Caco-2 (cell line): ENCODE data around the gene RASD2. TPM values are rescaled to one million over a fixed set of nuclear protein-coding genes. Genes with fewer than 3 reads are reported as not detected.

Source experiments
- BruUV-seq: library from RNA; stranded (reverse); fragments of 400-500 nt; replicated peaks from 2 replicates; lab custom pipeline; 2021; lab: Mats Ljungman, UMichigan
- CTCF ChIA-PET: fragments of 300-600 bp; sonication (Branson Sonifier 250); formaldehyde crosslinking; loops from one replicate; lab custom pipeline; 2022; ENCODE audit warnings: antibody characterized with exemption; lab: Charles Lee
- POLR2A ChIA-PET: fragments of 300-600 bp; sonication (Branson Sonifier 250); formaldehyde crosslinking; loops from one replicate; lab custom pipeline; 2022; ENCODE audit warnings: antibody characterized with exemption; lab: Charles Lee
- DNase-seq, 2 experiments: peaks; one replicate each; pipeline versions ENCODE4 v3.0.0 to v3.0.0-alpha.2; 2020 to 2022
- H3K27me3 ChIP-seq: replicated peaks from 2 replicates; pipeline ENCODE4 v1.6.0; 2011; ENCODE audit warnings: low read length; ENCODE audit not compliant: control insufficient read depth, insufficient read depth
- H3K36me3 ChIP-seq: 2 replicates; pipeline ENCODE4 v1.5.1; 2011; ENCODE audit warnings: low read length; ENCODE audit not compliant: control insufficient read depth, insufficient read depth
- H3K4me1 ChIP-seq: fragments of 250-450 bp; sonication (Bioruptor Pico); 2 replicates; pipeline ENCODE4 v1.5.1; 2020; ENCODE audit warnings: mild to moderate bottlenecking
- H3K4me3 ChIP-seq: 2 replicates; pipeline ENCODE4 v1.5.1; 2011; ENCODE audit warnings: low read depth, mild to moderate bottlenecking, control low read depth, low read length
- H3K9me3 ChIP-seq: fragments of 250-450 bp; sonication (Bioruptor Pico); 2 replicates; pipeline ENCODE4 v1.5.1; 2020; ENCODE audit warnings: mild to moderate bottlenecking, moderate library complexity
- H3K27ac Mint-ChIP-seq: one replicate; pipeline ENCODE4 v1.8.0; 2022; ENCODE audit warnings: mixed read lengths; ENCODE audit not compliant: unreplicated experiment
- H3K27me3 Mint-ChIP-seq: one replicate; pipeline ENCODE4 v1.8.0; 2022; ENCODE audit warnings: mixed read lengths; ENCODE audit not compliant: insufficient read depth, unreplicated experiment
- H3K36me3 Mint-ChIP-seq: one replicate; pipeline ENCODE4 v1.8.0; 2022; ENCODE audit warnings: mild to moderate bottlenecking, mixed read lengths; ENCODE audit not compliant: insufficient read depth, unreplicated experiment
- H3K4me1 Mint-ChIP-seq: one replicate; pipeline ENCODE4 v1.8.0; 2022; ENCODE audit warnings: low read depth, mixed read lengths; ENCODE audit not compliant: unreplicated experiment
- H3K4me3 Mint-ChIP-seq: one replicate; pipeline ENCODE4 v1.8.0; 2022; ENCODE audit warnings: mild to moderate bottlenecking, moderate library complexity, mixed read lengths; ENCODE audit not compliant: unreplicated experiment
- H3K9me3 Mint-ChIP-seq: one replicate; pipeline ENCODE4 v1.8.0; 2022; ENCODE audit warnings: mixed read lengths; ENCODE audit not compliant: unreplicated experiment
- intact Hi-C: fragments of 100-400 bp; cut with micrococcal nuclease; formaldehyde crosslinking; loops from one replicate; pipeline ENCODE4 v1.10.0; 2022; ENCODE audit not compliant: unreplicated experiment
- total RNA-seq: library from RNA; stranded (reverse); gene quantifications from 2 replicates; pipeline ENCODE4 v1.2.3, GENCODE V29; 2022
- TF ChIP-seq, protein P1 (sequence below), 2 experiments: fragments of 200-600 bp in 1 of 2; IDR thresholded peaks; 1 replicate in 1 of 2; 2 replicates in 1 of 2; pipeline versions ENCODE4 v1.5.1 to v1.8.0; 2011 to 2022; ENCODE audit warnings: antibody characterized with exemption in 1 of 2, control low read depth in 1 of 2, inconsistent platforms in 1 of 2, low read depth in 1 of 2, low read length in 1 of 2, mild to moderate bottlenecking in 1 of 2, moderate library complexity in 1 of 2; ENCODE audit not compliant: insufficient read depth in 1 of 2, severe bottlenecking in 1 of 2, unreplicated experiment in 1 of 2

The RASD2 gene
- total RNA-seq, 1 experiment from 2014 or later, result 0.09 TPM

DNA sequence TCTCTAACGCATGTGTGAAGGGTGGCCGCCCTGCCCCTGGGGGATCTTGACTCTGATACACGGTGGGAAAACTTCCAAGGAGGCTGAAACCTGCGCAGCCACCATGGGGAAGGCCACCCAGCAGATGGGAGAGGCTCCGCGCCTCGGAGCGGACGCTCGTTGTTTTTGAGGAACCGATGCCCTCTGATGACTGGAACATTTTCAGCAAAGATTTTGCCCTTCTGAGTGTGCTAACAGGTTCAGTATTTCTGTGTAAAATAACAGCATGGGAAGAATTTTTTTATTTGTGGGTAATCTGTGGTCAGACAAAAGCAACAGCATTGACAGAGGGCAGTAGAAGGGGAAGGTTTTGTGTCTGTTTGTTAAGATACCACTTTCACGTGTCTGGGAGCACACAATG is 59.8 kb downstream of the RASD2 start:
- no peak for DNase-seq
- Histone ChIP-seq H3K9me3 (no peaks in the 10 kb centered on the region), H3K4me3 (no peak overlapping the region), H3K27me3 (no peaks in the 10 kb centered on the region), H3K4me1 (peaks cover 9% of the 10 kb centered on the region), H3K36me3 (no peaks in the 10 kb centered on the region)
- Mint-ChIP-seq H3K9me3 (no peaks in the 10 kb centered on the region), H3K36me3 (no peaks in the 10 kb centered on the region), H3K4me3 (no peak overlapping the region), H3K27ac (no peak overlapping the region), H3K27me3 (no peaks in the 10 kb centered on the region), H3K4me1 (peaks cover 7% of the 10 kb centered on the region)
- CTCF ChIA-PET, result no interaction called here
- no TSS peak for BruUV-seq
- TF ChIP-seq, protein P1, sequence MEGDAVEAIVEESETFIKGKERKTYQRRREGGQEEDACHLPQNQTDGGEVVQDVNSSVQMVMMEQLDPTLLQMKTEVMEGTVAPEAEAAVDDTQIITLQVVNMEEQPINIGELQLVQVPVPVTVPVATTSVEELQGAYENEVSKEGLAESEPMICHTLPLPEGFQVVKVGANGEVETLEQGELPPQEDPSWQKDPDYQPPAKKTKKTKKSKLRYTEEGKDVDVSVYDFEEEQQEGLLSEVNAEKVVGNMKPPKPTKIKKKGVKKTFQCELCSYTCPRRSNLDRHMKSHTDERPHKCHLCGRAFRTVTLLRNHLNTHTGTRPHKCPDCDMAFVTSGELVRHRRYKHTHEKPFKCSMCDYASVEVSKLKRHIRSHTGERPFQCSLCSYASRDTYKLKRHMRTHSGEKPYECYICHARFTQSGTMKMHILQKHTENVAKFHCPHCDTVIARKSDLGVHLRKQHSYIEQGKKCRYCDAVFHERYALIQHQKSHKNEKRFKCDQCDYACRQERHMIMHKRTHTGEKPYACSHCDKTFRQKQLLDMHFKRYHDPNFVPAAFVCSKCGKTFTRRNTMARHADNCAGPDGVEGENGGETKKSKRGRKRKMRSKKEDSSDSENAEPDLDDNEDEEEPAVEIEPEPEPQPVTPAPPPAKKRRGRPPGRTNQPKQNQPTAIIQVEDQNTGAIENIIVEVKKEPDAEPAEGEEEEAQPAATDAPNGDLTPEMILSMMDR (IDR thresholded peaks at IDR 0.05; ENCODE audit: insufficient read depth in 1 of 2, low read depth in 1 of 2, low read length in 1 of 2, severe bottlenecking in 1 of 2, unreplicated experiment in 1 of 2), result no peak
- intact Hi-C loops, result no loop called here
- POLR2A ChIA-PET, result no interaction called here

DNA sequence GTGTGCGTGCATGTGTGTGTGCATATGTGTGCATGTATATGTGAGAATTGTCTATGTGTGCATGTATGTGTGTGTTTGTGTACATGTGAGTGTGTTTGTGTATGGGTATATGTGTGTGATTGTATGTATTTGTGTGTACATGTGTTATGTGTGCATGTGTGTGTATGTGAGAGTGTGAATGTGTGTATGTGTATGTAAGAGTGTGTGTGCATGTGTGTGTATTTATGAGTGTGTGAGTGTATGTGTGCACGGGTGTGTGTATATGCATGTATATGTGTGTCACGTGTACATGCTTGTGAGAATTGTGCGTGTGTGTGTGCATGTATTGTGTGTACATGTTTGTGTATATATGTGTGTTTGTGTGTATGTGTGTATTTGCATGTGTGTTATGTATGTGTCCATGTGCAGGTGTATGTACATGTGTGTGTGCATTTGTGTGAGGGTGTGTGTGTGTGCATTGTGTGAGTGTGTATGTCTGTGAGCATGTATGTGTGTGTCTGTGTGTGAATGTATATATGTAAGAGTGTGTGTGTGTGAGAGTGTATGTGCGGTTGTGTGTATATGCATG is 60.5 kb downstream of the RASD2 start:
- POLR2A ChIA-PET, result no interaction called here
- CTCF ChIA-PET, result no interaction called here
- Mint-ChIP-seq H3K9me3 (no peaks in the 10 kb centered on the region), H3K4me3 (no peak overlapping the region), H3K27me3 (no peaks in the 10 kb centered on the region), H3K4me1 (peaks cover 3% of the 10 kb centered on the region), H3K27ac (no peak overlapping the region), H3K36me3 (no peaks in the 10 kb centered on the region)
- intact Hi-C loops, result no loop called here
- no peaks in the 10 kb centered on the region for H3K36me3 ChIP-seq
- peaks cover 3% of the 10 kb centered on the region for H3K4me1 ChIP-seq
- no peak for DNase-seq
- no peaks in the 10 kb centered on the region for H3K27me3 ChIP-seq
- BruUV-seq, result no TSS peak
- H3K4me3 ChIP-seq, result no peak overlapping the region
- H3K9me3 ChIP-seq, result no peaks in the 10 kb centered on the region
- TF ChIP-seq, protein P1 (IDR thresholded peaks at IDR 0.05; ENCODE audit: insufficient read depth in 1 of 2, low read depth in 1 of 2, low read length in 1 of 2, severe bottlenecking in 1 of 2, unreplicated experiment in 1 of 2), result no peak

DNA sequence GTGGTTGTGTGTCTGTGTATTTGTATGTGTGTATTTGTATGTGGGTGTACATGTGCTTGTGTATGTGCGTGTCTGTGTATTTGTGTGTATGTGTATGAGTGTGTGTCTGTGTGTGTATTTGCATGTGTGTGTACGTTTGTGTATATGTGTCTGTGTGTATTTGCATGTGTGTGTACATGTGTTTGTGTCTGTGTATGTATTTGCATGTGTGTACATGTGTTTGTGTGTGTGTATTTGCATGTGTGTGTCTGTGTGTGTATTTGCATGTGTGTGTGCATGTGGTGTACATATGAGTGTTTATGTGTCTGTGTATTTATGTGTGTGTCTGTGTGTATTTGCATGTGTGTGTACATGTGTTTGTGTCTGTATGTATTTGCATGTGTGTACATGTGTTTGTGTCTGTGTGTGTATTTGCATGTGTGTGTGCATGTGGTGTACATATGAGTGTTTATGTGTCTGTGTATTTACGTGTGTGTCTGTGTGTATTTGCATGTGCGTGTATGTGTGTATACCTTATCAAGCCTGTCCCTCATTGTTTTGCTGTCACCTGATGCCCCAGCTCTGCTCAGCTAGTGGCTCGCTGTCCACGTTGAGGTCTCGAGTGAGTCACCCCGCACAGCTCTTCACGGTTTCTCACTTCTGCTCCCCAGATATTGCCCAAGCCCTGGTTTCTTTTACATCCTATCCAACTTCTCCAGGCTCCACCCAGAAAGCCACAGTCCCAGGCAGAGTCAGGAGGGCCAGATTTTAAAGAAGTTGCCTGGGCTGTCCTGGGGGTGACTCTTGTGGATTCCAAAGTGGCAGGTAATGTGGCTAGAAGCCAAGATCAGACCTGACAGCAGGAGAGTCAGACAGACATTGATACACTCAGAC is 61.3 kb downstream of the RASD2 start:
- POLR2A ChIA-PET, result no interaction called here
- Mint-ChIP-seq H3K4me3 (no peak overlapping the region), H3K9me3 (no peaks in the 10 kb centered on the region), H3K27ac (no peak overlapping the region), H3K4me1 (no peaks in the 10 kb centered on the region), H3K36me3 (no peaks in the 10 kb centered on the region), H3K27me3 (no peaks in the 10 kb centered on the region)
- no TSS peak for BruUV-seq
- Histone ChIP-seq H3K4me3 (no peak overlapping the region), H3K4me1 (no peaks in the 10 kb centered on the region), H3K36me3 (no peaks in the 10 kb centered on the region), H3K27me3 (no peaks in the 10 kb centered on the region), H3K9me3 (no peaks in the 10 kb centered on the region)
- no peak for DNase-seq
- TF ChIP-seq, protein P1 (IDR thresholded peaks at IDR 0.05; ENCODE audit: insufficient read depth in 1 of 2, low read depth in 1 of 2, low read length in 1 of 2, severe bottlenecking in 1 of 2, unreplicated experiment in 1 of 2), result no peak
- CTCF ChIA-PET, result no interaction called here
- intact Hi-C loops, result no loop called here

Other genes starting within 250 kb of the RASD2 start
- gene TOM1, start 240.9 kb upstream of the RASD2 start, total RNA-seq, result 43.3 and 47.4 TPM in 2 replicates
- gene HMOX1, start 159.7 kb upstream of the RASD2 start, total RNA-seq, result 68.3 and 93.0 TPM in 2 replicates
- 99.6 and 107 TPM in 2 replicates for gene MCM5, start 140.7 kb upstream of the RASD2 start, total RNA-seq
- gene MB, start 76.5 kb downstream of the RASD2 start, total RNA-seq, result 0.28 and 0.77 TPM in 2 replicates
- 10.0 and 13.9 TPM in 2 replicates for gene APOL6, start 107.6 kb downstream of the RASD2 start, total RNA-seq
- gene APOL5, start 177.0 kb downstream of the RASD2 start, total RNA-seq, result not detected in 2 replicates